GM18861 (cell line): ENCODE measurements around the gene PIP5KL1.

Source experiments
- ATAC-seq: cut with Tn5 transposase; IDR thresholded peaks from one replicate; pipeline ENCODE4 v1.9.1; 2021; ENCODE audit not compliant: unreplicated experiment

Gene PIP5KL1

DNA sequence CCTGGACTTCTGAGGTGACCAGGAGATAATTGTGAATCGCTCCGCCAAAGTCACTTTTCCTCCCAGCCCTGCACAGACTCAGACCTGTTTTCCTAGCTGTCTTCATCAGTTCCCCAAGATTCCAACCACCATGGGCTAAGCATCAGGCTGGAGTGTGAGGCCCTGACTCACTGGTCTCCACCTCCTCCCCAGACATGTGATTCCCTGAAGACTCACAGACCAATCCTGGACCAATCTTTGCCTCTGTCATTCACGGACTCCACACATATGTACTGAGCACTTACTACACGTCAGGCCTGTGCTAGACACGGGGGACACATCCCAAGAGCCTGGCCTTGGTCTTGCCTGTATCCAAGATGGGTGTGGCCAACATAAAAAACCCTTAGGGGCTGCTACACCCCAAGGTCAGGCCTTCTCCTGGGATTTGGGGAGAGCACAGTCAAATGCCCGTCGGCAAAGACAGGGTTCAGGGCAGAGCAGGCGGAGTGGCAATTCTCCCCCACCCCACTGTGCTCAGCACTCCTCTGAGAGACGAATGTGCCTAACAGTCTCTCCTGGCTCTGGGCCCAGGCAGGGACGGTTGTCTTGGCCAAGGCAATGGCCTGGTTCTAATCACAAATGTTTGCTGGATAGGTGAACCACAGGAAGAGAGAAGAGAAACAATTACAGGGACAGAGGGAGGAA lies 38.3 kb upstream of the PIP5KL1 start:
- ATAC-seq, result no peak

- no peak for ATAC-seq
Measured at GRCh38 chr9:127968042-127968441, 37.5 kb upstream of the PIP5KL1 start.

DNA sequence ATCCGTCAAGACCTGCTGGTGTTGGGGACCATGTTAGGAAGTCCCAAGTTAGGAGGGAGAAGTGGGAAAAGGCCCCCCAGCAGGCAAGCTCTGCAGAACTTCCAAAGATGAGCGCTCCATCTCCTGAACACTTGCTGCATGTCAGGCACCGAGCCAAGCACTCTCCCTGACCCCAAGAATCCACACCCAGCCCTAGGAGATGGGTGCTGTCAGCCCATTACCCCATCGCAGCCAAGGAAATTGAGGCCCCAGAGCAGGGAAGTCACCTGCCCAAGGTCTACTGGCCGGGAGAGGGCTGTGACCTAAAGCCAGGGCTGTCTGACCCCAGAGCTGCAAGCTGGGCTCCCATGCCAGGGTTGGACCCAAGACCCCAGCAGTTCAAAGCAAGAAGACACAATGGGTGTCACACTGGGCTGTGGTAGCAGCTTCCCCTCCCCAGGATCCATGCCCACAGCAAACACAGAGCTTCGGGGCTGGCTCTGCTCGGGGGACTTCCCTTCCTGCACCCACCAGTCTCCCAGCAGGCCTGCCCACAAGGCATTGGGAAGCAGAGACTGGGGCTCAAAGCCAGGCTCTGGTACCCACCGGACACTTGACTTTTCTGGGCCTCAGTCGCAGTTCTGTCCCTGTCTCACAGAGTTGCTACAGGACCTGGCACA lies 36.7 kb upstream of the PIP5KL1 start:
- ATAC-seq, result no peak

DNA sequence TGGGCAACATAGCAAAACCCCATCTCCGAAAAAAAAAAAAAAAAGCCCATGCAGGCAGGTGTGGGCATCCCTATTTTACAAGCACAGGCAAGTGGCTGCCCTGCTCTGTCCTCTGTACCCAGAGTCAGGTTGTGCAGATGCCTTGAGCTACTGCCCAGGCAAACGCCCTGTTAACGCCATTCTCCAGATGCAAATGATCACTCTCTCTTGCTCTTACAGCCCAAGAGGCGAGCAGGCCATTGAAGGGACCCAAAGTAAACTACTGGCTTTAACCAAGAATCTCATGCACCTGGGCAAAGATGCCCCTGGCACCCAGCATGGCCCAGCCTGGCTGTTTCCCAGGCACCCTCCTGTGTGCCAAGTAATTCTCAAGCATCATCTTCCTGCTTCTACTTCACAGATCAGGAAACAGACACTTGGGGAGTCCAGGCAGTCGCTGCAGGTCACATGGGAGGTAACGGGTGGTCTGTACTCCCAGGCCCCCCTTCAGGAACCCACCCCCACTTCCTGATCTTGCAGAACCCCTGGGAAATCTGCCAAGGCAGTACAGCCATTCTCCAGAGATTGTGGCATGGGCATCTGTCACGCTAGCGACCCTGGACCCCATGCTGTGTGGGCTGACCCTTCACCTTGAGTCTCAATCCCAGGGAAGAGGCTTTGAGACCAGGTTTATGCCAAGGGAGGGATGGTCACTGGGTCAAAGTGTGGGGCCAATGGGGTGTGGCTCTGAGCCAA lies 36.0 kb upstream of the PIP5KL1 start:
- no peak for ATAC-seq

GRCh38 chr9:127965953-127966352 lies 35.4 kb upstream of the PIP5KL1 start:
- no peak for ATAC-seq

- no peak for ATAC-seq
Measured at GRCh38 chr9:127963359-127964064, 32.9 kb upstream of the PIP5KL1 start.

GRCh38 chr9:127963041-127963358 lies 32.4 kb upstream of the PIP5KL1 start:
- no peak for ATAC-seq

- ATAC-seq, result no peak
Measured at GRCh38 chr9:127962278-127962677, 31.7 kb upstream of the PIP5KL1 start.

DNA sequence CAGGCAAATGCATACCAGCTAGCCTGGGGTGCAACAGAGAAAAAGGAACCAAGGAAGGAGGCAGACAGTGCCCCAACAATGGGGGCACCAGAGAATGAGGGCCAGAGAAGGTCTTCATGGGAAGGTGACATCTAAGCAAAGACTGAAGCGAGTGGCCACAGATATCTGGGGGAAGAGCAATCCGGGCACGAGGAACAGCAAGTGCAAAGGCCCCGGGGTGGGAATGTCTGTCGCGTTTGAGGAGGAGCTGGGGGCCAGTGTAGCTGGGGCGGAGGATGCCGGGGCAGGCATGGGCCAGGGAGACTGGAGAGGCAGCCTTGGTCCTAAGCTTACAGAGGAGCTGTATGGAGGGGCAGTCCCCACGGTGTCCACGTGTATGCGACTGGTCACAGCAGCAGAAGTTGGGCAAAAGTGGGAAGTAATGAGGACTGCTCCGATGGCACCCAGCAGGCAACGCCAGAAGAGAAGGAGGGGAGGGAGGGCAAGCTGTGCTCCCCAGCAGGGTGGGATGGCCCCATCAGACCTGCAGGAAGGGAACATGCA lies 31.1 kb upstream of the PIP5KL1 start:
- no peak for ATAC-seq

DNA sequence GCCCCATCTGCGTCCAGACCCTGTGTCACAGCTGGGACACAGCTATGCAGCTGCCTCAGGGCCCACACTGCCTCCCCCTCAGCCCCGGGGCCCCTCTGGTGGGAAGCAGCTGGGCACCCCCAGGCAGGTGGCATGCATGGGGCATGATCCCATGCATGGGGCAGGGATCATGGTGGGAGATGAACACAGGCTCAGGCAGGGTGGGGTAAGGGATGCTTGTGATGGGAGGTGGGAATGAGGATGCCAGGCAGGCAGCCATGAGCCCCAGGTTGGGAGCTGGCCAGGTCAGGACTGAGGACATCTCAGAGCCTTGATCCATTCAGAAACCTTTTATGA lies 30.5 kb upstream of the PIP5KL1 start:
- no peak for ATAC-seq

- ATAC-seq, result no peak
Measured at GRCh38 chr9:127960410-127961154, 30.0 kb upstream of the PIP5KL1 start.

- ATAC-seq, result no peak
Measured at GRCh38 chr9:127959841-127960409, 29.3 kb upstream of the PIP5KL1 start.

DNA sequence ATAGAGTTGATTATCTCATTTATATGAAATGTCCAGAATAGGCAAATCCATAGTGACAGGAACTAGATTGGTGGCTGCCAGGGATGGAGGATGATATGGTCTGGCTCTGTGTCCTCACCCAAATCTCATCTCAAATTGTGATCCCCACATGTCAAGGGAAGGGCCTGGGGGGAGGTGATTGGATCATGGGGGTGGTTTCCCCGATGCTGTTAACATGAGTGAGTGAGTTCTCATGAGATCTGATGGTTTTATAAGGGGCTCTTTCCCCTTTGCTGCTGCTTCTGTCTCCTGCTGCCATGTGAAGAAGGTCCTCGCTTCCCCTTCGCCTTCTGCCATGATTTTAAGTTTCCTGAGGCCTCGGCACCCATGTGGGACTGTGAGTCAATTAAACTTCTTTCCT lies 28.8 kb upstream of the PIP5KL1 start:
- no peak for ATAC-seq

- no peak for ATAC-seq
Measured at GRCh38 chr9:127958728-127959127, 28.2 kb upstream of the PIP5KL1 start.

DNA sequence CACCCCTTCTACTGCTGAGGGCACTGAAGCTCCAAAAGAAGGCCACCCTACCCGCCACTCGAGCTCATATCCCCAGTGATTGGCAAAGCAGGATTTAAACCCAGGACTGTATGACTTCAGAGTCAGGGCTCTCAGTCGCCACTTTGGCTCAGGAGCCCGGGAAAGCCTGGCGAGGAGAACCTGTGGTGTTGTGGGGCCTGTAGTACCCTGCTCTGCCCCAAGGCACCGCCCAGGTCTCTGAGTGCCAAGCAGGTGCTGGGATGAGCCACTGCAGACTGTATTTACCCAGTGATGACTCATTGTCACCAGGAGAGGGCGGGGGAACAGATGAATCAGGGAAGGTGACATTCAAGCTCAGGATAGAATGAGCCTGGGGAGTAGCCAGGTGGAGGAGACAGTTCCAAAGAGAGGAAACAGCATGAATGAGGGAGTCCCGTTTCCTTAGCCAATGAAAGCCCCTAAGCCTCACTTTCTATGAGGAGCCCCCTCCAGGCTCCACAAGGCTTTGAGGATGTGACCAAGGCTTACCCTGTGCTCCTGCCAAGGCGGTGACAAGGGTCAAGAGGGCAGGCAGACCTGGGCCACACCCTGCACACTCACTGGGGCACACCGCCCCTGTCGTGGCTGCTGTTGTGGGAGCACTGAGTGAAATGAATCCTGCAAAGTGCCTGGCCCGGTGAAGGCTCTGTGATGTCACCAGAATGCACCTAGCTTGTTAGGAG lies 24.9 kb upstream of the PIP5KL1 start:
- ATAC-seq, result no peak

GRCh38 chr9:127954831-127955293 lies 24.3 kb upstream of the PIP5KL1 start:
- no peak for ATAC-seq

- no peak for ATAC-seq
Measured at GRCh38 chr9:127953768-127954505, 23.4 kb upstream of the PIP5KL1 start.

DNA sequence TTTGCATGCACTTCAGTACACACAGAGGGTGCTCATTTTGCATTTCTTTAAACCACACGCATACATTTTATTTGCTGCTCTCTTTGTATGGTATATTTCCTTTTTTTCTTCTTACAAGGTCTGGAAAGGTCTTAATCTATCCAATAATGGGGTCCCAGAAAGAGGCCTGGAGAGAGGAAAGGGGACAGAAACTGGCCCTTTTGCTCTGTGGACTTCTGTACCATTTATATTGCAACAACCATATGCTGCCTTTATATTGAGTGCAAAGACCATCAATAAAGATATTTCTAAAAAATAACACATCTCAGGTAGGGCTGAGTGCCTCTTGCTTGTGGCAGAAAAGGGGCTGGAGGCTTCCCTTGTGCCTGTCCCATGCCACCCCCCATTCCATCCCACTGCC lies 22.6 kb upstream of the PIP5KL1 start:
- ATAC-seq, result no peak
